Measurements from ENCODE around the gene CYP4F11.
"Not testable (repeated sequence)": the region's sequence is repeated elsewhere in the genome, so short reads cannot be mapped to it uniquely, and the experiment has no call there.

Gene CYP4F11

GRCh38 chr19:15883329-15883728, 51.0 kb downstream of the CYP4F11 start:
- DNase-seq (ENCODE audit: low spot score): not testable (repeated sequence)

- DNase-seq (ENCODE audit: low spot score): no peak
Measured at GRCh38 chr19:15874821-15875474, 59.4 kb downstream of the CYP4F11 start.

- DNase-seq (ENCODE audit: low spot score): not testable (repeated sequence)
Measured at GRCh38 chr19:15873771-15874170, 60.6 kb downstream of the CYP4F11 start.

- no peak for DNase-seq (ENCODE audit: low spot score)
Measured at GRCh38 chr19:15871570-15871969, 62.8 kb downstream of the CYP4F11 start.

- no peak for DNase-seq (ENCODE audit: low spot score)
Measured at GRCh38 chr19:15869873-15870272, 64.5 kb downstream of the CYP4F11 start.

GRCh38 chr19:15869109-15869555, 65.2 kb downstream of the CYP4F11 start:
- peak; percentile 63 for DNase-seq (ENCODE audit: low spot score)

- no peak for DNase-seq (ENCODE audit: low spot score)
Measured at GRCh38 chr19:15866636-15867035, 67.7 kb downstream of the CYP4F11 start.

GRCh38 chr19:15864824-15865223, 69.5 kb downstream of the CYP4F11 start:
- DNase-seq (ENCODE audit: low spot score): no peak

- no peak for DNase-seq (ENCODE audit: low spot score)
Measured at GRCh38 chr19:15863272-15863671, 71.1 kb downstream of the CYP4F11 start.

GRCh38 chr19:15862444-15862843, 71.9 kb downstream of the CYP4F11 start:
- DNase-seq (ENCODE audit: low spot score): no peak

Data from AG08396 (cell line).